ENCODE measurements around the gene OR5AU1.

OR5AU1 gene

GRCh38 chr14:21106176-21106497, 49.7 kb downstream of the OR5AU1 start:
- DNase-seq = no peak

GRCh38 chr14:21105095-21105494, 50.8 kb downstream of the OR5AU1 start:
- DNase-seq = no peak

All from cortex of kidney (tissue), 1 donor.